Mucosa of descending colon (tissue), 3 donors: ENCODE data around the gene MYO3B. TPM values are rescaled to one million over a fixed set of nuclear protein-coding genes. Genes with fewer than 3 reads are reported as not detected.

ENCODE experiments used
- ATAC-seq: fragments of 200-7000 bp; cut with Tn5 transposase; one replicate; pipeline ENCODE4 v1.9.1; 2020; ENCODE audit warnings: mild to moderate bottlenecking, moderate library complexity
- DNase-seq, 3 donors: peaks; one replicate each; pipeline ENCODE4 v3.0.0-alpha.2; 2020
- H3K36me3 ChIP-seq: fragments of 200-600 bp; one replicate; pipeline ENCODE4 v1.8.0; 2021; ENCODE audit warnings: low read depth, mild to moderate bottlenecking
- H3K4me1 ChIP-seq: fragments of 200-600 bp; one replicate; pipeline ENCODE4 v1.8.0; 2021; ENCODE audit warnings: low read depth, mild to moderate bottlenecking
- H3K4me3 ChIP-seq: fragments of 200-600 bp; one replicate; pipeline ENCODE4 v1.8.0; 2021; ENCODE audit warnings: mild to moderate bottlenecking
- H3K9me3 ChIP-seq: fragments of 200-600 bp; one replicate; pipeline ENCODE4 v1.8.0; 2021; ENCODE audit warnings: mild to moderate bottlenecking
- intact Hi-C, 2 donors: fragments of 100-400 bp; cut with DNase I in 1 of 2; cut with micrococcal nuclease in 1 of 2; formaldehyde crosslinking; loops; one replicate each; pipeline versions ENCODE4 v1.11.0 to v1.11.1; 2022; cut with DNase I, micrococcal nuclease
- total RNA-seq, 3 donors: library from RNA; stranded (reverse); fragmentation: NEBNext Ultra II Directional in 2 of 3; extraction: Animal tissue kit (Norgen Biotek cat#: 25700) in 2 of 3; gene quantifications; one replicate each; pipeline versions ENCODE4 v1.2.1 to v1.2.4, GENCODE V29; 2021 to 2023
- TF ChIP-seq, protein P1 (sequence below): fragments of 200-600 bp; IDR thresholded peaks from one replicate; pipeline ENCODE4 v1.8.0; 2022; ENCODE audit warnings: antibody characterized with exemption, mild to moderate bottlenecking
- donor health status: DM: no; HTN: no; CAD: no; lungs with moderate emphysema.
- donor health status: DM: no; HTN: no; CAD: no.
- donor health status: DM: no; HTN: yes; CAD: no.

Gene MYO3B
- total RNA-seq, 3 donors from 2014 or later = 0.06 to 0.39 (median 0.09) TPM

DNA sequence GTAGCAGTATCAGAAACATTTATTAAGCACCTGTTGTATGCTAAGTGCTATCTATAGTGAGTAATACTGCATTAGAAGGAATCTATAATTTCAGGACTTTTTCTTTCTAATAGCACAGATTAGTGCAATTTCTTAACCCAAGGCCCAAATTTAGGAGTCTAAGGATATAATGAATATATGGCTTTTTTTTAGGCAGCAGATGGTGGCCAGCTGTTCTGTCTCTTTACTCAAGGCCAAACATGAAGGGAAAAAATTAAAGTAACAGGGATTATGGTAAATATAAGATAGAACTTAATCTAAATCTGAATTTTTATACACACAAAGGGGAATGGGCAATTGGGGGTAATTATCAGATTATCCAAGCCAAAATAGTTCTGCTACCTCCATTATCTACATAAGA is 306.6 kb downstream of the MYO3B start:
- no peaks in the 10 kb centered on the region for H3K9me3 ChIP-seq
- ATAC-seq (no peak), DNase-seq (no peak)
- peaks cover 5% of the 10 kb centered on the region for H3K4me1 ChIP-seq
- intact Hi-C loops = no loop called here
- TF ChIP-seq, protein P1, sequence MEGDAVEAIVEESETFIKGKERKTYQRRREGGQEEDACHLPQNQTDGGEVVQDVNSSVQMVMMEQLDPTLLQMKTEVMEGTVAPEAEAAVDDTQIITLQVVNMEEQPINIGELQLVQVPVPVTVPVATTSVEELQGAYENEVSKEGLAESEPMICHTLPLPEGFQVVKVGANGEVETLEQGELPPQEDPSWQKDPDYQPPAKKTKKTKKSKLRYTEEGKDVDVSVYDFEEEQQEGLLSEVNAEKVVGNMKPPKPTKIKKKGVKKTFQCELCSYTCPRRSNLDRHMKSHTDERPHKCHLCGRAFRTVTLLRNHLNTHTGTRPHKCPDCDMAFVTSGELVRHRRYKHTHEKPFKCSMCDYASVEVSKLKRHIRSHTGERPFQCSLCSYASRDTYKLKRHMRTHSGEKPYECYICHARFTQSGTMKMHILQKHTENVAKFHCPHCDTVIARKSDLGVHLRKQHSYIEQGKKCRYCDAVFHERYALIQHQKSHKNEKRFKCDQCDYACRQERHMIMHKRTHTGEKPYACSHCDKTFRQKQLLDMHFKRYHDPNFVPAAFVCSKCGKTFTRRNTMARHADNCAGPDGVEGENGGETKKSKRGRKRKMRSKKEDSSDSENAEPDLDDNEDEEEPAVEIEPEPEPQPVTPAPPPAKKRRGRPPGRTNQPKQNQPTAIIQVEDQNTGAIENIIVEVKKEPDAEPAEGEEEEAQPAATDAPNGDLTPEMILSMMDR = no peak
- H3K4me3 ChIP-seq = no peak overlapping the region
- no peaks in the 10 kb centered on the region for H3K36me3 ChIP-seq

- peak in 1 of 3 donors; percentile 65 for DNase-seq
- Histone ChIP-seq H3K9me3 (no peaks in the 10 kb centered on the region), H3K36me3 (no peaks in the 10 kb centered on the region), H3K4me1 (peaks cover 5% of the 10 kb centered on the region), H3K4me3 (no peak overlapping the region)
- ATAC-seq = peak; percentile 89
- intact Hi-C loops = no loop called here
- TF ChIP-seq, protein P1 = no peak
Observed at GRCh38 chr2:170485254-170486026, 307.5 kb downstream of the MYO3B start.

- peaks cover 5% of the 10 kb centered on the region for H3K4me1 ChIP-seq
- ATAC-seq (no peak), DNase-seq (no peak)
- no peak overlapping the region for H3K4me3 ChIP-seq
- H3K36me3 ChIP-seq = no peaks in the 10 kb centered on the region
- TF ChIP-seq, protein P1 = no peak
- no peaks in the 10 kb centered on the region for H3K9me3 ChIP-seq
- intact Hi-C loops = no loop called here
Observed at GRCh38 chr2:170486730-170487129, 308.8 kb downstream of the MYO3B start.

DNA sequence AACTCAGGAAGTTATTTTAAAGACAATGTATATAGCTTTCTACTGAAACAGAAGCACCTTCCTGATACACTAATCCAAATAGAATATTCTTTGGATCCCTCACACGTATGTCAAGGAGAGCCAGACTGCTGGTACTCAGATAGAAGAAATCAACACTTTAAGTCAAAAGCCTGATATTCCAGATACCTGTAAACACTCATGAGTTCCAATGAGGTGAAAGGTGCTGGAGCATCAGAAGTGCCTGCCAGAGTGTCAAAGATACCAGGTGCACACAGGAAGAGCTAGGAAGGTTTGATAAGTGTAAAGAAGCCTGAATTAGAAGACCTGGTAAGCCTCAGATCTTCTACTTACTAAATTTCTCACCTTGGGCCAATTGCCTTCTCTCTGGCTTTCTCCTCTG is 310.9 kb downstream of the MYO3B start:
- intact Hi-C loops = no loop called here
- Histone ChIP-seq H3K4me3 (no peak overlapping the region), H3K4me1 (peaks cover 5% of the 10 kb centered on the region), H3K36me3 (no peaks in the 10 kb centered on the region), H3K9me3 (no peaks in the 10 kb centered on the region)
- DNase-seq (no peak), ATAC-seq (no peak)
- TF ChIP-seq, protein P1 = no peak

DNA sequence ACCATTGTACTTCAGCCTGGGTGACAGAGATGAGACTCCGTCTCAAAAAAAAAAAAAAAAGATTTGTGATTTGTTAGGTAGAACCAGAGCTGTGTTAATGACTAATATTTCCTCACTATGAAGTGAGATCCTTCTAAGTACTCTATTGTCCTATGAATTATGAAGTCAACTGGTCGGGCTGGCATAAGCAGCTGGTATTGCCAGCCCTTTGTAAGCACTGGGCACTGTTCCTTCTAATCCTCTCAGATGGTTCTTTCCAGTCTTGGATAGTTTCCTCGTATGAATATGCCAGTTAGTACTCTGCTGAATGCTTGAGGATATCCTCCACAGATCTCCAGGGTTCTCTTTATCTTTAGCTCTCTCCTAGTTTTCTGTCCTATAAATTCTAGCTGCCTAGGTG is 314.1 kb downstream of the MYO3B start:
- DNase-seq (no peak), ATAC-seq (no peak)
- intact Hi-C loops = no loop called here
- no peak overlapping the region for H3K4me3 ChIP-seq
- no peaks in the 10 kb centered on the region for H3K36me3 ChIP-seq
- TF ChIP-seq, protein P1 = no peak
- H3K9me3 ChIP-seq = no peaks in the 10 kb centered on the region
- H3K4me1 ChIP-seq = no peaks in the 10 kb centered on the region
